Mucosa of descending colon (tissue), 3 donors: ENCODE data around the gene CRACR2A. TPM values are rescaled to one million over a fixed set of nuclear protein-coding genes. Genes with fewer than 3 reads are reported as not detected.

ENCODE experiments used
- ATAC-seq: fragments of 200-7000 bp; cut with Tn5 transposase; one replicate; pipeline ENCODE4 v1.9.1; 2020; ENCODE audit warnings: mild to moderate bottlenecking, moderate library complexity
- DNase-seq, 3 donors: peaks; one replicate each; pipeline ENCODE4 v3.0.0-alpha.2; 2020
- H3K36me3 ChIP-seq: fragments of 200-600 bp; one replicate; pipeline ENCODE4 v1.8.0; 2021; ENCODE audit warnings: low read depth, mild to moderate bottlenecking
- H3K4me1 ChIP-seq: fragments of 200-600 bp; one replicate; pipeline ENCODE4 v1.8.0; 2021; ENCODE audit warnings: low read depth, mild to moderate bottlenecking
- H3K4me3 ChIP-seq: fragments of 200-600 bp; one replicate; pipeline ENCODE4 v1.8.0; 2021; ENCODE audit warnings: mild to moderate bottlenecking
- H3K9me3 ChIP-seq: fragments of 200-600 bp; one replicate; pipeline ENCODE4 v1.8.0; 2021; ENCODE audit warnings: mild to moderate bottlenecking
- CTCF ChIP-seq: fragments of 200-600 bp; IDR thresholded peaks from one replicate; pipeline ENCODE4 v1.8.0; 2022; ENCODE audit warnings: antibody characterized with exemption, mild to moderate bottlenecking
- intact Hi-C, 2 donors: fragments of 100-400 bp; cut with DNase I in 1 of 2; cut with micrococcal nuclease in 1 of 2; formaldehyde crosslinking; loops; one replicate each; pipeline versions ENCODE4 v1.11.0 to v1.11.1; 2022; cut with DNase I, micrococcal nuclease
- total RNA-seq, 3 donors: library from RNA; stranded (reverse); fragmentation: NEBNext Ultra II Directional in 2 of 3; extraction: Animal tissue kit (Norgen Biotek cat#: 25700) in 2 of 3; gene quantifications; one replicate each; pipeline versions ENCODE4 v1.2.1 to v1.2.4, GENCODE V29; 2021 to 2023
- donor health status: DM: no; HTN: no; CAD: no; lungs with moderate emphysema.
- donor health status: DM: no; HTN: no; CAD: no.
- donor health status: DM: no; HTN: yes; CAD: no.

CRACR2A gene
- total RNA-seq, 3 donors from 2014 or later: 26.9 to 72.5 (median 69.7) TPM

GRCh38 chr12:3589745-3590144 is 163.2 kb downstream of the CRACR2A start:
- no peaks in the 10 kb centered on the region for H3K4me1 ChIP-seq
- ATAC-seq (no peak), DNase-seq (no peak)
- H3K9me3 ChIP-seq: no peaks in the 10 kb centered on the region
- H3K36me3 ChIP-seq: no peaks in the 10 kb centered on the region
- TF ChIP-seq CTCF: no peak
- no peak overlapping the region for H3K4me3 ChIP-seq
- intact Hi-C loops: no loop called here

- no peak for ATAC-seq
- no peak for DNase-seq
- TF ChIP-seq CTCF: no peak
- intact Hi-C loops: no loop called here
- Histone ChIP-seq H3K4me3 (no peak overlapping the region), H3K36me3 (no peaks in the 10 kb centered on the region), H3K4me1 (no peaks in the 10 kb centered on the region), H3K9me3 (no peaks in the 10 kb centered on the region)
Observed at GRCh38 chr12:3587402-3588013, 165.4 kb downstream of the CRACR2A start.

GRCh38 chr12:3583656-3584334 is 169.1 kb downstream of the CRACR2A start:
- H3K9me3 ChIP-seq: no peaks in the 10 kb centered on the region
- ATAC-seq (no peak), DNase-seq (no peak)
- TF ChIP-seq CTCF: no peak
- H3K4me3 ChIP-seq: no peak overlapping the region
- intact Hi-C loops: no loop called here
- H3K4me1 ChIP-seq: no peaks in the 10 kb centered on the region
- H3K36me3 ChIP-seq: no peaks in the 10 kb centered on the region

- DNase-seq (no peak), ATAC-seq (no peak)
- no peaks in the 10 kb centered on the region for H3K9me3 ChIP-seq
- no peak for TF ChIP-seq CTCF
- H3K4me3 ChIP-seq: no peak overlapping the region
- intact Hi-C loops: no loop called here
- H3K36me3 ChIP-seq: no peaks in the 10 kb centered on the region
- H3K4me1 ChIP-seq: no peaks in the 10 kb centered on the region
Observed at GRCh38 chr12:3580094-3580749, 172.7 kb downstream of the CRACR2A start.

- Histone ChIP-seq H3K9me3 (no peaks in the 10 kb centered on the region), H3K4me1 (no peaks in the 10 kb centered on the region), H3K36me3 (no peaks in the 10 kb centered on the region), H3K4me3 (no peak overlapping the region)
- no peak for DNase-seq
- intact Hi-C loops: no loop called here
- TF ChIP-seq CTCF: no peak
- ATAC-seq: no peak
Observed at GRCh38 chr12:3579446-3580093, 173.3 kb downstream of the CRACR2A start.
